ENCODE data around the gene FAM193A.
"Not testable (repeated sequence)": the region's sequence is repeated elsewhere in the genome, so short reads cannot be mapped to it uniquely, and the experiment has no call there.

FAM193A gene

DNA sequence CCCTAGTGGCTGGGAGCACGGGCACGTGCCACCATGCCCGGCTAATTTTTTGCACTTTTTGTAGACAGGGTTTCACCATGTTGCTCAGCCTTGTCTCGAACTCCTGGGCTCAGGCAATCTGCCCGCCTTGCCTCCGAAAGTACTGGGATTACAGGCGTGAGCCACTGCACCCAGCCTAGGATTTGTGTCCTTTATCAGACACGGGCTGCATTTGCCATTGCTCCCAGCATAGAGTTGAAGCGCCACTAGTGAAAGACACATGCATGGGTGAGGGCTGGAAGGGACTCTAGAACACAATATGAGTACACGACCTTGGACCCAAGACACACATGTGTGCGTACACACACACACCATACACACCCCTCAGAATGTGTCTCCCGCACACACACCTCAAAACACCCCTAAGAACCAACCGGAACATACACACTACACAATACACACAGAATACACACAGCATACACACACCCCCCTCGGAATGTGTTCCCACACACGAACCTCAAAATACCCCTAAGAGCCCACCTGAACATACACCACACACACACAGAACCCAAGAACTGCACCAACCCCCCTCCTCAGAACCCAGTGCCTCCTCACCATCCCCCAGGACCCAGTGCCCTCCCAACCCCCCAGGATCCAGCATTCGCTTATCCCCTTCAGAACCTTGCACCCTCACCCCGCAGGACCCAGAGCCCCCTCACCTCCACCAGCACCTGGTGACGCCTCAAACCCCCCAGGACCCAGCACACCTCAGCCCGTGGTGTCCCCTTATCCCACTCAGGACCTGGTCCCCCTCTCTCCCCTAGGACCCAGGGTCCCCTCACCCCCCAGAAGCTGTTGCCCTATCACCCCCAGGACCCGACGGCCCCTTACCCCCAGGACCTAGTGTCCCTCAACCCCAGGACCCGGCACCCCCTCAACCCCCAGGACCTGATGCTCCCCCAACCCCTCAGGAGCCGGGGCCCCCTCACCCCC is 218.7 kb downstream of the FAM193A start:
- no peak for DNase-seq

DNA sequence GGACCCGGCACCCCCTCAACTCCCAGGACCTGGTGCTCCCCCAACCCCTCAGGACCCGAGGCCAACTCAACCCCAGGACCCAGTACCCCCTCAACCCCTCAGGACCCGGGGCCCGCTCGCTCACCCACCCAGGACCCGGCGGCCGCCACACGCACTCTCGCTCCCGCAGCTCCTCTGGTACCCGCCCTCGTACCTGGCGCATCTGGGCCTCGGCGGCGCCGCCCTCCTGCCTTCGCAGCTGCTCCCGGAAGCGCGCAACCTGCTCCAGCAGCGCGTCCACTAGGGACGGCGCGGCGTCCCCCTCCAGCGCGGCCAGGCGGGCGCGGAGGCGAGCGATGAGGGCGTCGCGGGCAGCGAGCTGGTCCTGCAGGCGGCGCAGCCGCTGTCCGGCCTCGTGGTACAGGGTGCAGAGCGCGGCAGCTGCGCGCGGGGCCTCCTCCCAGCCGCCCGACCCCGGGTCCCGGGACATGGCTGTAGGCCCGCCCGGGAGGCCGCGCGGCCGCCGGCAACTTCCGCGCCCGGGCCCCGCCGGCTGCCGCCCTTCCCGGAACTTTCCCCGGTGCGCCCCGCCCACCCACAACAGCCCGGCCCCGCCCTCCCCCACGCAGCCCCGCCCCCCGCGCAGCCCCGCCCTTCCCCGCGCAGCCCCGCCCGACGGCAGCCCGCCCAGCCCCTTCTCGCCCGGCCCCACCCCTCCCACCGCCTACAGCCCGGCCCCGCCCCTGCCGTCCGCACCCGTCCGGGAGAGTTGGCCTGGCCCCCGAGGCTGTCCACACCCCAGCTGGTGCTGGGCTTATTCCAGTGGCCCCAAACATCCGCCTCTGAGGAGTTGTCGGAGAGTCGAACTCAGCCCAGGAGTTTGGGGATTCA is 219.6 kb downstream of the FAM193A start, which contains the start of gene TNIP2:
Gene TNIP2 (minus strand): TSS at position 516 of the 870 bp plus-strand sequence. CDS start 47 bp downstream, at position 469.
- peak; percentile 60 to 67 for DNase-seq

GRCh38 chr4:2756691-2757350 is 220.4 kb downstream of the FAM193A start:
- no peak for DNase-seq

DNA sequence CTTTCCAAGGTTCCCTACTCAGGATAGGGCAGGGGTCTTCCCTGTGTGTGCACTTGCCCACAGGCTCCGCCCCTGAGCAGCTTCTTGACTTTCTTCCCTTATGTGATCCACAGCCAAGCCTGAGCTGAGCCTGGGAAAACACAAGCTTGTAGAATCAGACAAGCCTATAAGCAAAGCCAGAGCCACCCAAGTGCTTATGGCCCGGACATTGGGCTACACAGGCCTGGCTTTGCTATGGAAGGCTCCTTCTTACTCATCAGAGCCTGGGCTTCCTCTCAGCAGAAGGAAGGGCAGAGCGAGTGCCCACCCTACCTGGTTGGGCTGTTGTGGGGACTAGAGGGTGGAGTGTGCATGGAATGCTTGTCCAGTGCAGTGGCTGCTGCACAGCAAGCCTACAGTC is 221.0 kb downstream of the FAM193A start:
- no peak for DNase-seq

GRCh38 chr4:2761035-2761923 is 224.8 kb downstream of the FAM193A start:
- no peak for DNase-seq

GRCh38 chr4:2762048-2762447 is 225.6 kb downstream of the FAM193A start:
- no peak for DNase-seq

- not testable (repeated sequence) for DNase-seq
These were observed 226.3 kb downstream of the FAM193A start for GRCh38 chr4:2762486-2763370.

- no peak for DNase-seq
These were observed 227.1 kb downstream of the FAM193A start for GRCh38 chr4:2763511-2763967.

DNA sequence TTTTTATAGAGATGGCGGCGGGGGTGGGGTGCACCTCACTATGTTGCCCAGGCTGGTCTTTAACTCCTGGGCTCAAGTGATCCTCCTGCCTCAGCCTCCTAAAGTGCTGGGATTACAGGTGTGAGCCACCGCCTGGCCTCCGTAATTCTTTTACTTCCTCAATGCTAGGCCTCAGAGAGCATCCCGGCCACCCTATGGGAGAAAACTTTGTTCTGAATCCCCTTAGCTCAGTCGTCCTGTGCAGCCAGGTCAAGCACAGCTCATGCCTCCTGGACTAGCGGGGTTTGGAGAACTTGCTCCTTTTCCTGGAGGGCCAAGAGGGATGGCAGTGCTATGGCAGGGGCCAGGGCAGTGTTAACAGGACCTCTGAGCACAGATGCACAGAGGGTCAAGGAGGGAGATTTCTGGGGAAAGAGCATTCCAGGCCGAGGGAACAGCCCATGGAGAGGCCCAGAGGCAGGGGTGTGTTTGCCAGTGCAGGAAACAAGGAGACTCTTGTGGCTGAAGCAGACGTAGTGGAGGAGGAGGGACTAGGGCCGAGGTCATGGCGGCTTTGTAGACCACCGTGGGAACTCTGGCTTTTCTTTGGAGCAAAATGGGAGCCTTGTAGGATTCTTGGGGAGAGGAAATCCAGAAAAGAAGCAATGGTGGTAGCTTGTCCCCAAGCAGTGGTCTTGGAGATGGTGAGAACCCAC is 229.5 kb downstream of the FAM193A start:
- DNase-seq: no peak

DNA sequence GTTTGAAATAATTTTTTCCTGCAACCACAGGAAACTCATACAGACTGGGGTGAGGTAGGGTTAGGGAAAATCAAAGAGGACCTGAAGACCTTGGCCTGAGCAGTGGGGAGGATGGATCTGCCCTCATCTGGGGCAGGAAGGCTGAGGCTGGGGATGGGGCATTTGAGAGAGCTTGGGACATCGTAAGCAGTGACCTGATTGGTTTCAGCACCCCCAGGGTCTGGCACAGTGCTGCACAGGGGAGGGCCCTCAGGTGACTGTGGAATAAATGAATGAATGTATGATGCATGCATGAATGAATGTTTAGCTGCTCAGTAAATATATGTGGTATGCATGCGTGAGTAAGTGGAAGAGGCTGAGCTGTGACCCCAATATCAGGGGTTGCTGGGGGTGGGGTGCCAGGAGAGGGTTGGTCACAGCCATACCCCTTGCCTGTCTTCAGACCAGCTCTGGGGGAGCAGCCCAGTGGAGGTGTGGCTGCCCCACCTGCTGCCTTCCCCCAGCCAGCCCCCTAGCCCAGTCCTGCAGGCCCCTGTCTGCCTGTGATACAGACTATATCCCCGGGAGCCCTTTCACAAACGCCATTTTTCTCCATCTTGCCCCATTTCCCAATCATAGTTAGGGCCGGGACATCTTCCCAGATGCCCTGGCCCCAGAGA is 230.7 kb downstream of the FAM193A start:
- DNase-seq: no peak

DNA sequence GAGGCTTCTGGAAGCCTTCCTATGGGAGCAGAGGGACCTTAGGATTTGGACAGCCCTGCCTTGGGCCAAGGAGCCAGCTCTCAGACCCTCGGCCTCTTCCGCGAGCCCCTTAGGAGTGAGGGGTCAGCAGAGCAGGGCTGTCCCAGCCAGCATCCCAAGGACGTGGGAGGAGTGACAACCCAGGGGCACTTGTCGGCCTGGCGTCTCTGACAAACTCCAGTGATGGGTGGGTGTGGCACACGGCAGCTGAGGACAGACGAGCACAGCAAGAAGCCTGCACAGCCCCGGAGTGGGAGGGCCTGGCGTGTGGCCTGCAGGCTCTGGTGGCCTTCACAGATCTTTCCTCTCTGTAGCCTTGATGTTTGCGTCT is 231.2 kb downstream of the FAM193A start:
- no peak for DNase-seq

GRCh38 chr4:2768124-2768523 is 231.7 kb downstream of the FAM193A start:
- no peak for DNase-seq

- DNase-seq: no peak
These were observed 232.5 kb downstream of the FAM193A start for GRCh38 chr4:2768921-2769336.

DNA sequence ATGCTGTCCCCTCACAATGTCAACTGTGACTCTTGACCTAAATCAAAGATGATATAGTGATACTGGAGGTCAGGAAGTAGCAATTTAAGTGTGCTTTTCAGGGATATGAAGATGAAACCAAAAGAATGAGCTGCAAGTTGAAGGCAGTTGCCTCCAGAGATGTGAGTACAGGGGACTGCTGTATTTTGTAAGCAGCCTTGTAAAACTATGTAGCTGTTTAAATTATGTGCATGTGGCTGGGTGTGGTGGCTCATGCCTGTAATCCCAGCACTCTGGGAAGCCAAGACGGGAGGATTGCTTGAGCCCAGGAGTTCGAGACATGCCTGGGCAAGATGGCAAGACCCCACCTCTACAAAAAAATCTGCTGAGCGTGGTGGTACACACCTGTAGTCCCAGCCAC is 234.8 kb downstream of the FAM193A start:
- DNase-seq: no peak

- DNase-seq: not testable (repeated sequence)
These were observed 244.2 kb downstream of the FAM193A start for GRCh38 chr4:2780643-2781042.

GRCh38 chr4:2781911-2782310 is 245.5 kb downstream of the FAM193A start:
- no peak for DNase-seq
